NCI-H2081 (cell line): ENCODE data around the gene CROCC2.

Experiments
- DNase-seq, 2 experiments: peaks; one replicate each; lab custom pipeline; 2025; lab: John Stamatoyannopoulos, UW

The CROCC2 gene

GRCh38 chr2:241038374-241039180 is 132.4 kb downstream of the CROCC2 start:
- no peak for DNase-seq

- DNase-seq, result no peak
Observed at GRCh38 chr2:241039416-241039815, 133.3 kb downstream of the CROCC2 start.

GRCh38 chr2:241040081-241040803 is 134.1 kb downstream of the CROCC2 start:
- DNase-seq, result peak in 1 of 2 experiments; percentile 19

- DNase-seq, result peak in 1 of 2 experiments; percentile 27
Observed at GRCh38 chr2:241041589-241042158, 135.5 kb downstream of the CROCC2 start.
